CD4-positive, CD25-positive, alpha-beta regulatory T cell (primary cell): Measurements from ENCODE around the gene SPEG. TPM values are rescaled to one million over a fixed set of nuclear protein-coding genes. Genes with fewer than 3 reads are reported as not detected.

ENCODE experiments used
- ATAC-seq, 2 donors: fragments of 150-1000 bp; cut with Tn5 transposase; one replicate each; pipeline ENCODE4 v1.10.0; 2021; ENCODE audit warnings: low read depth in 2 of 2, moderate number of reproducible peaks in 2 of 2, moderate library complexity in 1 of 2
- DNase-seq, 3 donors: peaks; one replicate each; pipeline versions ENCODE4 v3.0.0 to v3.0.0-alpha.2; 2012 to 2022; ENCODE audit warnings: mixed read lengths in 1 of 3
- H3K27ac ChIP-seq: one replicate; pipeline ENCODE4 v1.7.0; 2013; ENCODE audit warnings: mild to moderate bottlenecking, low read length; ENCODE audit not compliant: insufficient read depth, poor library complexity, severe bottlenecking
- H3K27me3 ChIP-seq: one replicate; pipeline ENCODE4 v1.7.0; 2013; ENCODE audit warnings: low read length; ENCODE audit not compliant: control insufficient read depth, insufficient read depth
- H3K36me3 ChIP-seq: one replicate; pipeline ENCODE4 v1.7.0; 2013; ENCODE audit warnings: mild to moderate bottlenecking, low read length, moderate library complexity; ENCODE audit not compliant: control insufficient read depth, insufficient read depth
- H3K4me1 ChIP-seq: 2 replicates; pipeline ENCODE4 v1.7.0; 2013; ENCODE audit warnings: mild to moderate bottlenecking, low read length; ENCODE audit not compliant: insufficient read depth, control insufficient read depth, poor library complexity, severe bottlenecking
- H3K4me3 ChIP-seq: one replicate; pipeline ENCODE4 v1.7.0; 2013; ENCODE audit warnings: low read depth, mild to moderate bottlenecking, low read length, moderate library complexity
- H3K9me3 ChIP-seq, 2 experiments: 1 replicate in 1 of 2; 2 replicates in 1 of 2; pipeline ENCODE4 v1.7.0; 2013; ENCODE audit warnings: low read length in 2 of 2, mild to moderate bottlenecking in 1 of 2, moderate library complexity in 1 of 2; ENCODE audit not compliant: control insufficient read depth in 2 of 2
- H3K27ac Mint-ChIP-seq, 3 donors: one replicate each; pipeline ENCODE4 v1.8.0; 2020 to 2022; ENCODE audit warnings: mild to moderate bottlenecking in 3 of 3, mixed read lengths in 3 of 3, moderate library complexity in 2 of 3
- H3K27me3 Mint-ChIP-seq: one replicate; pipeline ENCODE4 v1.8.0; 2022; ENCODE audit warnings: mild to moderate bottlenecking, mixed read lengths
- H3K36me3 Mint-ChIP-seq: one replicate; pipeline ENCODE4 v1.8.0; 2020; ENCODE audit warnings: mixed read lengths
- H3K4me1 Mint-ChIP-seq, 4 donors: one replicate each; pipeline ENCODE4 v1.8.0; 2020 to 2022; ENCODE audit warnings: mixed read lengths in 4 of 4, mild to moderate bottlenecking in 1 of 4
- H3K4me3 Mint-ChIP-seq, 4 donors: one replicate each; pipeline ENCODE4 v1.8.0; 2020 to 2022; ENCODE audit warnings: mild to moderate bottlenecking in 4 of 4, mixed read lengths in 4 of 4, moderate library complexity in 3 of 4
- H3K9me3 Mint-ChIP-seq, 7 donors: one replicate each; pipeline ENCODE4 v1.8.0; 2020 to 2022; ENCODE audit warnings: mixed read lengths in 7 of 7, mild to moderate bottlenecking in 3 of 7, moderate library complexity in 2 of 7
- polyA plus RNA-seq, 4 donors: library from polyadenylated mRNA; unstranded; fragments of 300-500 nt; fragmentation: Illumina TruSeq; gene quantifications; one replicate each; pipeline ENCODE4 v1.2.3, GENCODE V29; 2021
- total RNA-seq: library from RNA; stranded (reverse); gene quantifications from one replicate; pipeline ENCODE4 v1.2.3, GENCODE V29; 2022

The SPEG gene
- 4.1 TPM for total RNA-seq
- under 1 TPM in 1 of 4 donors, not detected in 3; 0.20 TPM for polyA plus RNA-seq

GRCh38 chr2:219434718-219435525 lies at the start of gene SPEG:
SPEG (plus strand) TSS chr2:219434843; CDS start chr2:219434978, 135 bp downstream.
- H3K4me1 ChIP-seq, result peaks cover 7% of the 10 kb centered on the region
- no peak within 1 kb of the TSS for H3K27ac ChIP-seq
- H3K27me3 ChIP-seq, result peaks cover 8% of the 10 kb centered on the region
- H3K27ac Mint-ChIP-seq, result peak within 1 kb of the TSS in 2 of 3 donors; percentile 21 to 82
- DNase-seq (no peak), ATAC-seq (no peak)
- no peaks in the 10 kb centered on the region for H3K9me3 ChIP-seq
- H3K36me3 Mint-ChIP-seq, result no peaks in the 10 kb centered on the region
- H3K4me3 Mint-ChIP-seq, result no peak within 1 kb of the TSS
- H3K36me3 ChIP-seq, result no peaks in the 10 kb centered on the region
- peaks cover 0 to 5% (median 2%) of the 10 kb centered on the region in 4 donors for H3K4me1 Mint-ChIP-seq
- no peak within 1 kb of the TSS for H3K4me3 ChIP-seq
- H3K9me3 Mint-ChIP-seq, result no peaks in the 10 kb centered on the region
- peaks cover 28% of the 10 kb centered on the region for H3K27me3 Mint-ChIP-seq

- Mint-ChIP-seq H3K36me3 (peaks cover 34% of the 10 kb centered on the region), H3K4me3 (peak overlapping the region; percentile 47 to 71 (median 55))
- H3K36me3 ChIP-seq, result peaks cover 50% of the 10 kb centered on the region
Measured at GRCh38 chr2:219384859-219385258, 49.8 kb upstream of the SPEG start.

GRCh38 chr2:219385958-219386520 lies 48.6 kb upstream of the SPEG start:
- Histone ChIP-seq H3K27ac (no peak overlapping the region), H3K36me3 (peaks cover 43% of the 10 kb centered on the region), H3K4me3 (peak overlapping the region; percentile 71), H3K9me3 (no peaks in the 10 kb centered on the region), H3K27me3 (peaks cover 4% of the 10 kb centered on the region), H3K4me1 (peaks cover 18% of the 10 kb centered on the region)
- DNase-seq, result no peak
- Mint-ChIP-seq H3K4me3 (peak overlapping the region; percentile 71 to 95 (median 92)), H3K4me1 (peaks cover 0 to 36% (median 10%) of the 10 kb centered on the region in 4 donors), H3K27me3 (peaks cover 5% of the 10 kb centered on the region), H3K36me3 (peaks cover 30% of the 10 kb centered on the region), H3K27ac (peak overlapping the region in 2 of 3 donors; percentile 25 to 89), H3K9me3 (no peaks in the 10 kb centered on the region)
- no peak for ATAC-seq

More at GRCh38 chr2:219384859-219385258, 49.8 kb upstream of the SPEG start:
- Mint-ChIP-seq H3K27ac (peak overlapping the region in 2 of 3 donors; percentile 26 to 79), H3K9me3 (no peaks in the 10 kb centered on the region), H3K4me1 (peaks cover 0 to 36% (median 10%) of the 10 kb centered on the region in 4 donors), H3K27me3 (peaks cover under 1% of the 10 kb centered on the region)
- no peak for ATAC-seq
- Histone ChIP-seq H3K4me1 (peaks cover 18% of the 10 kb centered on the region), H3K27ac (no peak overlapping the region), H3K27me3 (no peaks in the 10 kb centered on the region), H3K4me3 (no peak overlapping the region), H3K9me3 (no peaks in the 10 kb centered on the region)
- DNase-seq, result no peak

- DNase-seq, result peak in 2 of 3 donors; percentile 14 to 26
- H3K4me1 ChIP-seq, result peaks cover 18% of the 10 kb centered on the region
- Mint-ChIP-seq H3K27me3 (peaks cover 5% of the 10 kb centered on the region), H3K36me3 (peaks cover 24% of the 10 kb centered on the region), H3K4me1 (peaks cover 0 to 36% (median 10%) of the 10 kb centered on the region in 4 donors), H3K27ac (peak overlapping the region; percentile 89 to 99 (median 96)), H3K4me3 (peak overlapping the region; percentile 90 to 96 (median 95)), H3K9me3 (no peaks in the 10 kb centered on the region)
- peaks cover 4% of the 10 kb centered on the region for H3K27me3 ChIP-seq
- peaks cover 36% of the 10 kb centered on the region for H3K36me3 ChIP-seq
- H3K4me3 ChIP-seq, result peak overlapping the region; percentile 71
- no peaks in the 10 kb centered on the region for H3K9me3 ChIP-seq
- peak overlapping the region; percentile 96 for H3K27ac ChIP-seq
- no peak for ATAC-seq
Measured at GRCh38 chr2:219386532-219387280, 47.9 kb upstream of the SPEG start.

GRCh38 chr2:219387306-219388120 lies 47.1 kb upstream of the SPEG start, which contains the start of gene DNPEP:
DNPEP (minus strand) TSS chr2:219387912; CDS start chr2:219387794, 118 bp downstream.
- Histone ChIP-seq H3K4me3 (peak within 1 kb of the TSS; percentile 71), H3K27me3 (peaks cover 4% of the 10 kb centered on the region), H3K4me1 (peaks cover 18% of the 10 kb centered on the region), H3K9me3 (no peaks in the 10 kb centered on the region), H3K27ac (peak within 1 kb of the TSS; percentile 96), H3K36me3 (peaks cover 32% of the 10 kb centered on the region)
- H3K4me3 Mint-ChIP-seq, result peak within 1 kb of the TSS; percentile 90 to 96 (median 95)
- H3K36me3 Mint-ChIP-seq, result peaks cover 16% of the 10 kb centered on the region
- DNase-seq (peak; percentile 91), ATAC-seq (peak; percentile 45 to 46)
- H3K27ac Mint-ChIP-seq, result peak within 1 kb of the TSS; percentile 89 to 99 (median 96)
- H3K4me1 Mint-ChIP-seq, result peaks cover 0 to 36% (median 10%) of the 10 kb centered on the region in 4 donors
- H3K27me3 Mint-ChIP-seq, result peaks cover 5% of the 10 kb centered on the region
- no peaks in the 10 kb centered on the region for H3K9me3 Mint-ChIP-seq

- peaks cover 5% of the 10 kb centered on the region for H3K27me3 Mint-ChIP-seq
- peak overlapping the region; percentile 78 to 89 (median 88) for H3K27ac Mint-ChIP-seq
- Histone ChIP-seq H3K27ac (peak overlapping the region; percentile 83), H3K4me3 (peak overlapping the region; percentile 68), H3K27me3 (peaks cover 4% of the 10 kb centered on the region), H3K9me3 (no peaks in the 10 kb centered on the region), H3K4me1 (peaks cover 18% of the 10 kb centered on the region), H3K36me3 (peaks cover 24% of the 10 kb centered on the region)
- peaks cover 0 to 36% (median 10%) of the 10 kb centered on the region in 4 donors for H3K4me1 Mint-ChIP-seq
- H3K9me3 Mint-ChIP-seq, result no peaks in the 10 kb centered on the region
- peak overlapping the region; percentile 77 to 90 (median 82) for H3K4me3 Mint-ChIP-seq
- DNase-seq, result peak; percentile 98 to 99 (median 98)
- peaks cover 13% of the 10 kb centered on the region for H3K36me3 Mint-ChIP-seq
- ATAC-seq, result peak; percentile 80 to 84
Measured at GRCh38 chr2:219388121-219388906, 46.3 kb upstream of the SPEG start.
